GM18861 (cell line): ENCODE results near the gene NLK.
"Not testable (repeated sequence)": the region's sequence is repeated elsewhere in the genome, so short reads cannot be mapped to it uniquely, and the experiment has no call there.

Source experiments
- ATAC-seq: cut with Tn5 transposase; IDR thresholded peaks from one replicate; pipeline ENCODE4 v1.9.1; 2021; ENCODE audit not compliant: unreplicated experiment

NLK gene

DNA sequence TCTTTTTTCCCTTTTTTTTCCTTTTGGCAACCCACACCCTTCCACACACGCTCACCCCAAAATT is at the start of gene NLK:
Gene NLK, plus strand, starts transcription at position 21 of the 64 bp plus-strand sequence. CDS start 197 bp downstream, outside the sequence.
- no peak for ATAC-seq

DNA sequence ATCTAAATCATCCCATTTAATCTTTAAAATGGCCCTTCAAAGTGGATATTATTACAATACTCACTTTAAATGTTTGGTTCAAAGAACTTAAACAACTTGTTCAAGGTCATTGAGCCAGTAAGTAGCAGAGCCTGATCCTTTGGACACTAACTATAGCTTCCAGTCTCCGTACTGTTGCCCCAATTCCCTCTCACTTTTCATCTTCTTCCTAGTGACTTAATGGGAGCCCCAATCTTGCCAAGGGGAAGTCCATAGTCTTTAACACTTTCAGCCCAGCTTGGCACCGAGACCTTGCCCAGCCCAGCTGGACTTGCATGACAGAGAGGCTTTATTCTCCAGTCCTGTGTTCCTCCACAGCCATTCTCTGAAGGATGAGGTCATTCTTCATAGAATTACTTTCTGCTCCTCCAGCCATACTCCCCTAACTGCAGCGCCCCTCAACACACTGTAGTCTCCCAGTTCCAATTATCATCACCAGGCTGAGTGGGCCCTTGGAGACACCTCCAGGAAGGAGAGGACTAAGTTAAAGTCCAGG is 49.2 kb upstream of the NLK start:
- no peak for ATAC-seq

DNA sequence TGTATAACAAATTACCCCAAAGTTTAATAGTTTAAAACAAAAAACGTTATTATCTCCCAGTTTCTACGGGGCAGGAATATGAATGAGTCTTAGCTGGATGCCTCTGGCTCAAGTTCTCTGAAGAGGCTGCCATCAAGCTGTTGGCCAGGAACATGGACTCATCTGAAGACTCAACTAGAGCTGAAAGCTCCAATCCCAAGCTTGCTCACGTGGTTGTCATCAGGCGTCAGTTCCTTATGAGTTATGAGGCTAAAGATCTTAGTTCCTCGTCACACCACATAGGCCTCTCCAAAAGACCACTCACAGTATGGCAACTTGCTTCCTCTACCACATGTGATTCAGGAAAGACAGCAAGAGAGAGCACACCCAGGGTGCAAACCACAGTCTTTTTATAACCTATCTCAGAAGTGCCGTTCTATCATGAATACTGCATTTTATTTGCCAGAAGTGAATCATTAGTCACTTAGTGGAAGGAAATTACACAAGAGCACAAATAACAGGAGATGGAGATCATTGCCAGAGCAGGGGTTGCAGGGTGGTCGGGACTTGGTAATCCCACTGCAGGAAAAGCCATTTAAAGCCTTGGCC is 48.7 kb upstream of the NLK start:
- no peak for ATAC-seq

DNA sequence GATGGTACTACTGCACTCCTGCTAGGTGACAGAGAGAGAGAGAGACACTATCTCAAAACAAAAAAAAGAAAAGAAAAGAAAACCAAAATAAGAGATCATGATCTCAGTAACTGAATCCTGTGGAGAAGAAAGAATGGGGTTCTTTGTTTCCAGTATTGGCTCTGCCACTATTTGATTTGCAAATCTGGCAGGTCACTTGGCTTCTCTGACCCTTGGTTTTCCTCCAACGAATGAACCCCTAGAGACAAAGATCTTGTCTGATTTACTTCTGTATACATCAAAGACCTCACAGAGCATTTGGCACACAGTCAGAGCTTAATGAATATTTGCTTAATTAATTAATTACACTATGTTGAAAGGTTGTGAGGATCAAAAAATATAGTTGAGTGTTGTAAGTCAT is 47.9 kb upstream of the NLK start:
- no peak for ATAC-seq

DNA sequence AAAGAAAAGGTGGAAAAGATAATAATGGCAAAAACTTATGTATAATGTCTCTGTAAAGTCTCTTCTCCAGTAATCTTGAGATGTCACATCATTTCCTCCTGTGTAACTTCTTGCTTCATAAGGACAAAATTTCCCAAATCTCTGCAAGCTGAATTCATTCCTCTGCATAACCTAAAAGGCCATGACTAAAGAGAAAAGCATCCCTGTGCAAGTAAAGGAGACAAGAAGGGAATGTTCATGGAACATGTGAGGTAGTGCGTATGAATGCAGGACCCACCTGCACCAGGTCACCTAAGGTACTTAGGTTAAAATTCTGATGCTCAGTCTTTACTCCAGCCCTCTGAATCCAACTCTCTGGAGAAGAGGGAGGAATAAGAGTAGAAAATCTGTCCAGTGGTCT is 46.9 kb upstream of the NLK start:
- no peak for ATAC-seq

DNA sequence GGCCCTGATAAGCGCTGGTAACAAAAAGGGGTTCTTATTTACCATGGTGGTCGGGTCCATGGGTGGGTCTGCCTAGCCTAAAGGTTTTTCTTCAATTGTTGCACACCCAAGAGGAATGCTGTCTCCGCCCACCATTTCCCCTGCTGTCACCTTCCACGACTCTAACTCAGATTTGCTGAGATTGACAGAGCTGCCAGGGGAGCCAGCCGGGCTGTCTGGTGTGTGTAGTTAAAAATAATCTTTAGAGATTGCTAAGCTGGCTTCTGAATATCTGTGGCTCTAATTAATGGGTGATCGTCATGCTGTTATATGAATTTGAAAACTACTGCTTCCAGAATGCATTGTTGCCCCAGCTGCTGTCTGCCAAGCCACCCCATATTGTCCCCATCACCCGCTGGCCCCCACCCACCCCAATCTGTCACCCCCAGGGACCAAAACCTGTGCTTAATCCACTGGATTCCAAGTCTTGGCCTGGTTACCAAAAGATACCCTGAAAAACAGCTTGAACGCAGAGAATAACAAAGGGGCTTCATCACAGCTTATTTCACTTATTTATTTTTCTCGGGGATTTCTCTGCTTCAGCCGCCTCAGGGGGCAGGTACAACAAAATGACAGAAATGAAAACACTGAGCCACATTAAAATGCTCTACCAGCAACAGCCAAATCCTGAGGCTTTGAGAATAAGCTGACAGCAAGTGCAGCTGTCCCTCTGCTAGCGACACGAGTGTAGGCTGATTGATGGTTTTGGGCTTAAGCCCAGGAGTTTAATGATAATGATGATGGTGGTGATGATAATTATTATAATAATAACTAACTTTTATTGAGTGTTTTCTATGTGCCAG is 46.1 kb upstream of the NLK start:
- ATAC-seq: no peak

DNA sequence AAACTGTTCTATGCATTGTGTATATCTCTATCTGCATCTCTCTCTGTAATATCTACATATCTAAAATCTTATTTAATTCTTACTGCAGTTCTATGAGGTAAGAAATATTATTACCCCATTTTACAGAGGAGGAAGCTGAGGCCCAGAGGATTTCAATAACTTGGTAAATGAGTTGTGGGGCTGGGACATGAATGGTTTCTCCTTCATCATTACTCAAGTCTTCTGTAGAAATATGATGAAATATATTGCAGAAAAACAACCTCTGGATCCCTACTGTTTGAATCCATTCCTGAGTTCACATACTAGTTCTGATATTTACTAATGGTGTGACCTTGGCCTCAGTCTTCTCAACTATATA is 45.5 kb upstream of the NLK start:
- ATAC-seq: no peak

DNA sequence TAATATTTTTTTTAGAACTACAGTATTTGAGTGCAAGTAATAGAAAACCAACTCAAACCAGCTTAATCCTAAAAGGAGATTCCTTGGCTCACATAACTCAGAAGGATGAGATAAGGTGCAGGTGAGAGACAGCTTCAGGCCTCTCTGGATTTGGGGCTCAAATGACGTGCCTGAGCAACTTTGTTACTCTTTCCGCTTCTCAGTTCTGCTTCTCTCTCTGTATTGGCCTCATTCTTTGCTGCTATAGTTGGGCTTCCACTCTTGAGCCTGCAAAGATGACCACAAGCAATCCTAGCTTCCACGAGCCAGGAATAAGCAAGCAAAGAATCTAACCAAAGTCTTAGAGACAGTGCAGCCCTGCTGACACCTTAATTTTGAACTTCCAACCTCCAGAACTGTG is 45.0 kb upstream of the NLK start:
- ATAC-seq: no peak

DNA sequence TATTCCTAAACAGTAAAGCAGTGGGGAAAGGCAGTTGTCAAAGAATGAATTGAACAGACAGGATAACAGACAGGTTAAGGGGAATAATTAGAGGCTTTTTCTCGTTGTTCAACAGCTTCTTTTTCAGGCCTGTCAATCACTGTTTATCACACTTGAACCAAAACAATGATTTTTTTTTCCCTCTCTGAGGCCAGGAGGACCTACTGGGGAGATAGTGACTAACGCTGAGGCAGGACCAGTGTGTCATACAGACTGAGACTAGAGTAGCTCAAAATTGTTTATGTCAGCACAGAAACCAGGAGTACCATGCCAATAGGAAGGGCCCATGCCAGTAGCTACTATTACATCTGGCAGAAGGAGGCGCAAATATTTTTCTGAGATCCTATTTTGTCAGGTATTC is 41.3 kb upstream of the NLK start:
- ATAC-seq: no peak

DNA sequence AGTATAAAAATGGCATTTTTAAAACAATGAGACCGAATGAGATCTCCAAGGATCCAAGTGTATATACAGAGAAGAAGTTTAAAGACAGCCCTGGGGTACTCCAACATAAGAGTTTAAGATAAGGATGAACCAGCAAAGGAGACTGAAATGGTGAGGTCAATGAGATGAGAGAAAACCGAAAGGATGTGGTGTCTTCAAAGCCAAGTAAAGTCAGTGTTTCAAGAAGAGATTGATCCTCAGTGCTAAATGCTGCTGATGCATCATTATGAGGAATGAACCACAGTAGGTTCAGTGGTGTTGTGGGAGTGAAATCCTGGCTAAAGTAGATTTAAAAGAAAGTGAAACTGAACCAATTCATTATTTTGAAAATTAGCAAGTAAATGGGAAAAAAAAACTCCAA is 38.1 kb upstream of the NLK start:
- ATAC-seq: no peak

DNA sequence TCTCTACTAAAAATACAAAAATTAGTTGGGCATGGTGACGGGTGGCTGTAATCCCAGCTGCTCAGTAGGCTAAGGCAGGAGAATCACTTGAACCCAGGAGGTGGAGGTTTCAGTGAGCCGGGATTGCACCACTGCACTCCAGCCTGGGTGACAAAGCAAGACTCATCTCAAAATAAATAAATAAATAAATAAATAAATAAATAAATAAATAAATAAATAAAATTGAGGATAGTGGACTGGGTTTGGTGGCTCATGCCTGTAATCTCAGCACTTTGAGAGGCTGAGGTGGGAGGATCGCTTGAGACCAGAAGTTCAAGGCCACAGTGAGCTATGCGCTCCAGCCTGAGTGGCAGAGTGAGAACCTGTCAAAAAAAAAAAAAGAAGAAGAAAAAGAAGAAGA is 34.6 kb upstream of the NLK start:
- not testable (repeated sequence) for ATAC-seq

DNA sequence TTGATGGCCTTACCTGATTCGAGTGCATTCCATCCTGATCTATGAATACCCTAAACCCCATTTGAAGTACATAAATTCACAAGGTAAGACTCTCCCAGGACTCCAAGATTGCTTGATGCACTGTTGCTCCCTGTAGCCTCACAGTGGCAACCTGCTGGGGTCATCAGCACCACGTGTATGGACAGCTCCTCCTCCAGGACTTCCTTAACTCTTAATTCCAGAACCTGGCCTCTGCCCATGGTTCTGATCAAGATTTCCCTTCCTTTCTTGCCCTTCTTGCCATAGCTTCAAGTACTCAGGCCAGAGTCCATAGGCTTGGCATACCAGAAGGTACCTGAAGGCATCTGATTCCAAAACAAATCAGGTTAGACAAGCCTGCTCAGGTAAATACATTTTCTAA is 34.0 kb upstream of the NLK start:
- no peak for ATAC-seq

DNA sequence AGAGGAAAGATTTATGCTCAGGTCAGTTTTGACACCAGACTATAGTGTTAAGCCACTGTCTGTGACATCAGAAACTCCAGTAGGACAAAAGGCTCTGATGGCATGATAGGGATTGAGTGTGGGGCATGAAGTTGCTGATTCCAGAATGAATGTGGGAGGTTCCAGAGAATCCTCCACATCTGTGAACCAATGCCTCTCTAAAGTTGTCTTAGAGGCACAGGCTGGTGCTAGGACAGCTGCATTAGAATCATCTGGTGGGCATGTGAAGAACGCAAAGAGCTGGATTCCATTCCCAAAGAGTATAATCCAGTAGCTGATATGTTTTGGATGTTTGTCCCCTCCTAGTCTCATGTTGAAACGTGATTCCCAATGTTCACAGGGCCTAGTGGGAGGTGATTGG is 32.1 kb upstream of the NLK start:
- no peak for ATAC-seq

DNA sequence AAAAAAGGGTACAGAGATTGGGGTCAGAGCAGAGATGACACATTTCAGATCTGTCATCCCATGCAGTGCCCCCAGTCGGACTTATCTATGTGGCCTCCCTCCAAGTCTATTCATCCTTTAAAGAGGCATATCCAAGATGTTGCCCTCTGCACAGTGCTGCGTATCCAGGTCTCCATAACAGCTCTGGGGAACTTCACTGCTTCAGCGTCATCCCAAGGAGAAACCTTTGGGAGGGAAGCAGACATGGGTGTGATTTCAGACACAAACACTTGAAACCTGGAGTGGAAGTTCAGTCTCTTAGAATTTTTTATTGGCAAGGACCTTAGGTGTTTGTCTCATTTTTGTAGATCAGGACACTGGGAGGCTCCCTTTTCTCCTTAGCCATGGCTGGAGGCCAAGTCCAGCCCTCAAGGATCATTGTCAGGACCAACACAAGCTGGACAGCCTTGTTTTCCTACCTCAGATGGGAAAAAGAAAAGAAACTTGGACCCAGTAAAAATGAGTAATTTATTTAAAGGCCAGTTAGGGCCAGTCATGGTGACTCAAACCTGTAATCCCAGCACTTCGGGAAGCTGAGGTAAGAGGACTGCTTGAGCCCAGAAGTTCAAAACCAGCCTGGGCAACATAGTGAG is 23.9 kb upstream of the NLK start:
- no peak for ATAC-seq

DNA sequence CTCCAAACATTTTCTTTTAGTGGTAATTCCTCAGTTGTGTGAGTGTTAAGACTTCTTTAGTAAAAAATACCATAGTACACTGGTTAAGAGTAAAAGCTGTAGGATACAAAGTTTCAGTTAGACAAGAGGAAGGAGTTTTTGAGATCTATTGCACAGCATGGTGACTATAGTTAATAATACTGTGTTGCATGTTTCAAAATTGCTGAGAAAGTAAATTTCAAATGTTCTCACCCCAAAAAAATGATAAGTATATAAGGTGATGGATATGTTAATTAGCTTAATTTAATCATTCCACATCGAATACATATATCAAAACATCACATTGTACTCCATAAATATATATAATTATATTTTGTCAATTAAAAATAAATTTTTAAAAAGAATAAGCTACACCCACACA is 22.0 kb upstream of the NLK start:
- no peak for ATAC-seq

DNA sequence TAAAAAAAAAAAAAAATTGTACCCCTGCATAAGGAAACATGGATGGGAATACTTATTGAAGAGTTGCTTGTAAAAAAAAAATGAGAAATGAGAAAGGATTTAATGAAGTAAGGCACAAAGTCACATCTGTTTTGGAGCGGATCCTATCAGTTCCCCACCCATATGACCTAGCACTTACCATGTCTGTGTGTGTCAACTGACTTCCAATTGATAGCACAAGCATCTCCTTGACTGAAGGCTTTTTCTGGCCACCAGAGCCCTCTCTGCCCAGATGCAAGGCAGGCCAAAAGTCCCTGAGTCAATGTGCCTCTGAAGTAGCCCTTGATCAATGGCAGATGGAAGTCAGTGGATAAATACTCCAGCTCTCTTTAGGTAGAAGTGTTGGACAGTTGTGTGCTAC is 13.4 kb upstream of the NLK start:
- ATAC-seq: no peak

DNA sequence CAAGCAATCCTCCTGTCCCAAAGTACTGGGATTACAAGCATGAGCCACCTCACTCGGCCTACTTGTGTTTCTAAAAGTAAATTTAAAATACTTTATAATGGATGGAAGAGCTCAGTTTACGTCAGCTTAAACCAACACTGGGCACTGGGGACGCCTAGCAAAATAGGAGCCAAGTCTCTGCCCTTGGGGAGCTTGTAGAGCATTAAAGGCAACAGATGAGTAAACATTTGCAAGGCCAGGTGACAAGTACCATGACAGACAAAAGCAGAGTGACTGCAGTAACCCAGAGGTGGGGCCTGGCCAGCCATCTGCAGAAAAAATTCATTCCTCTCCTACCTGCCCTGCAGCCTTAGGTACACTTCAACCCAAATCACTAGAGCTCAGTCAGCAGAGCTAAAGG is 12.1 kb upstream of the NLK start:
- ATAC-seq: no peak

DNA sequence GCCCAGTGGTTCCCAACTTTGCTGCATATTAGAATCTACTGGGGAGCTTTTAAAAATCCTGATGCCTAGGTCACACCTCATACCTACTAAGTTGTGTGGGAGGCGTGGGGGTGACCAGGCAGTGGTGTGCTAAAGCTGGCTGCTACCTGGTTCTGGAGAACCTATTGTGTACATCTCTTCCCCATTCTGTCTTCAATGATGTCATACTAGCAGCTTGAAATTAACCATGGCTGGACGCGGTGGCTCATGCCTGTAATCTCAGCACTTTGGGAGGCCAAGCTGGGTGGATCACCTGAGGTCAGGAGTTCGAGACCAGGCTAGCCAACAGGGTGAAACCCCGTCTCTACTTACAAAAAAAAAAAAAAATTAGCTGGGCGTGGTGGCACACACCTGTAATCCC is 11.3 kb upstream of the NLK start:
- ATAC-seq: no peak

DNA sequence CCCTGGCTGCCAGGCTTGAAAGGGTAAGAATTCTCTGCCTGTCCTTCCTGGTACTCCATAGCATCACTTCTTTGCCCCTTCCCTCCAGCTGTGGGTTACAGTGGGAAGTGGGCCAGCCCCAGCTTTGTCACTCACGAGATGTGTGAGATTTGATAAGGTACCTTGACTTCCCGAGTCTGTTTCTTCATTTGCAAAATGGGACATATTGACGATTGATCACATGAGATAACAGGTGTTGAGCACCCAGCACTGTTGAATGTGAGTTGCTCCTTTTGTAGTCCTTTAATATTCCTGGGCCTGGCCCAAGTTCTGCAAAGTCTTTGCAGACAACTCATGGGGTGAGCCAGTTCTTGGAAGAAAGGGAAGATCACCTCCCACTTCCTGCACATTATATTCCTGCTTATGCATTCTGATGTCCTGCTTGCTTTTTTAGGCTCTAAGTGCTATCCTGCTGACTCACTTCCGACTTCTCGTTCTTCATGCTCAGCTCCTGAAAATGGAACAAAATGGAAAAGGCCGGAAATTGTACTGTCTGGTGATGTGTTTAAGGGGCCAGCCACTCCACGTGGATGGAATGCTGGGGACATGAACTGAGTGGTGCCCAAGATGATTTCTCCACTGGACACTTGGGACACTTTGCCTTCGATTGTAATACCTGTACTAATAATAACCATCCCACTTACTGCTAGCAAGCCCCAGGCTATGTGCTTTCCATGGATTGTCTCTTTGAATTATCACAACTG is 8.3 kb upstream of the NLK start:
- ATAC-seq: no peak

DNA sequence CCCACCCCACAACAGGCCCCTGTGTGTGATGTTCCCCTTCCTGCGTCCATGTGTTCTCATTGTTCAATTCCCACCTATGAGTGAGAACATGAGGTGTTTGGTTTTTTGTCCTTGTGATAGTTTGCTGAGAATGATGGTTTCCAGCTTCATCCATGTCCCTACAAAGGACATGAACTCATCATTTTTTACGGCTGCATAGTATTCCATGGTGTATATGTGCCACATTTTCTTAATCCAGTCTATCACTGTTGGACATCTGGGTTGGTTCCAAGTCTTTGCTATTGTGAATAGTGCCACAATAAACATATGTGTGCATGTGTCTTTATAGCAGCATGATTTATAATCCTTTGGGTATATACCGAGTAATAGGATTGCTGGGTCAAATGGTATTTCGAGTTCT is 7.0 kb upstream of the NLK start:
- not testable (repeated sequence) for ATAC-seq

DNA sequence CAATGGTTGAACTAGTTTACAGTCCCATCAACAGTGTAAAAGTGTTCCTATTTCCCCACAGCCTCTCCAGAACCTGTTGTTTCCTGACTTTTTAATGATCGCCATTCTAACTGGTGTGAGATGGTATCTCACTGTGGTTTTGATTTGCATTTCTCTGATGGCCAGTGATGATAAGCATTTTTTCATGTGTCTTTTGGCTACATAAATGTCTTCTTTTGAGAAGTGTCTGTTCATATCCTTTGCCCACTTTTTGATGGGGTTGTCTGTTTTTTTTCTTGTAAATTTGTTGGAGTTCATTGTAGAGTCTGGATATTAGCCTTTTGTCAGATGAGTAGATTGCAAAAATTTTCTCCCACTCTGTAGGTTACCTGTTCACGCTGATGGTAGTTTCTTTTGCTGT is 6.6 kb upstream of the NLK start:
- not testable (repeated sequence) for ATAC-seq

DNA sequence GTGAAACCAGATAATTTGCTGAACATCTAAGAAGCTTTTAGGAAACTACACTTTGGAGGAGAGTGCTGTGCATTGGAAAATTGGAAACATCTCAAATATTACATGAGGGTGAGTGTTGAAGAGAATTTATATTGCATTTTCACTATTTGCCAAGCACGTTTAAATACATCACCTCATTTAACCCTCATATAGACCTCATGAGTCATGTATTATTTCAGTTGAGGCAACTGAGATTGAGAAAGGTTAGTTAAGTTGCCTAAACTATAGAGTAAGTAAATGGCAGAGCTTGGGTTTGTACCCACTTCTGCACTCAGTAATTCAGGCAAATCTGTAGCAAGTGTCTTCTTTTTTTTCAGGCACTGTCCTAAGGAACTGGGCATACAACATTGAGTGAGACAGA is 3.7 kb upstream of the NLK start:
- ATAC-seq: no peak
